Activated T-helper 1 cell treated with anti-CD3 and anti-CD28 coated beads, Interleukin-2, amount 50 U/mL, for 16 hours (primary cell): Measurements from ENCODE around the gene CNGA1.
A peak's percentile ranks its signal among the peaks of the same experiment; 100 is the strongest.
"Not testable (repeated sequence)": the region's sequence is repeated elsewhere in the genome, so short reads cannot be mapped to it uniquely, and the experiment has no call there.

Experiments used
- DNase-seq, 2 donors: peaks; one replicate each; pipeline ENCODE4 v3.0.0-alpha.2; 2020; ENCODE audit warnings: low read depth in 1 of 2, low spot score in 1 of 2

The CNGA1 gene

DNA sequence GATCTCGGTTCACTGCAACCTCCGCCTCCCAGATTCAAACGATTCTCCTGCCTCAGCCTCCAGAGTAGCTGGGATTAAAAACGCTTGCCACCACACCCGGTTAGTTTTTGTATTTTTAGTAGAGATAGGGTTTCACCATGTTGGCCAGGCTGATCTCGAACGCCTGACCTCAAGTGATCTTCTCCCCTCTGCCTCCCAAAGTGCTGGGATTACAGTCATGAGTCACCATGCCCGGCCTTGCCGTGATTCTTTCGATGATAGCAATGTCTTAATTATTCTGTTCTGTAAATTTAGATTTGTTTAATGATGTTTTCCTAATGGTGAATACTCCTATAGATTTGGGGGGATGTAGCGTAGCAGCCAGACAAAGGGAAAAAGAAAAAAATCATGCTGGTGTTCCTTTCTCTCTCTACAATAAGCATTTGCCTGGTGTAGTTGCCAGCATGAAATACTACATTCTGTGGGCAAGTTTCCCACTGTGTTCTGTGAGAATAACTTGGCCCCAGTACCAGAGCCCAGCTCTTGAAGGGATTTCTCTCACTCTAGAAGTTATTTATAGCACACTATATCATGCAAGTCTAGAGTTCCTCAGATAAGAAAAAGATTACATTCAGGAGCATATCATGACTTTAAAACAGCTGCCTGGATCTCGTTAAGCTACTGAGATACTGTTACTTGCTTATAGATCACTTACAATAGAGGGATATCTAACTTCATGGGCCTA, 15.5 kb upstream of the CNGA1 start:
- DNase-seq, result no peak

DNA sequence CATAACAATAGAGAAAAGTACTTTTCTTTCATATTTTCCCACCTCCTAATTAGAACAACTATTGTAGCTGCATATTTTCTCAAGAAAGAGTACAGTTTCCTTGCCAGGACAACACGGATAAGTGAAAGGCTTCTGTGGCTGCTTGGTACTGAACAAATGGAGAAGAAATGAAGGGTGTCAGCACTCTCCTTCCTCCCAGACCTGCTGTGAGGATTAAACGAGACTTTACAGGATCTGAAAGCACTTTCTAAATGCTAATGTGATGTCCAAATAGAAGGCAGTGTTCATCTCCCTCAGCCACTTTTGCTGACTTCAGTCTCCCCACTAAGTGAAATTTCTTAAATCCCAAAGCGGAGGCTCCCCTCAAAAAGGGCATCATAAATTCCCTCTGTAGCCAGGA, 14.0 kb upstream of the CNGA1 start:
- DNase-seq, result no peak

DNA sequence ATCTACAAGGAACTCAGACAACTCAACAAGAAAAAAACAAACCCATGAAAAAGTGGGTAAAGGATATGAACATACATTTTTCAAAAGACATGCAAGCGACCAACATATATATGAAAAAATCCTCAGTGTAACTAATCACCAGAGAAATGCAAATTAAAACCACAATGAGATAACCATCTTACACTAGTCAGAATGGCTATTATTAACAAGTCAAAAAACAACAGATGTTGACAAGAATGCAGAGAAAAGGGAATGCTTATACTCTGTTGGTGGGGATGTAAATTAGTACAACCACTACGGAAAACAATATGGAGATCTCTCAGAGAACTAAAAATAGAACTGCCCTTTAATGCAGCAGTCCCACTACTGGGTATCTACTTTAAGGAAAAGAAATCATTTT, 12.2 kb upstream of the CNGA1 start:
- DNase-seq, result no peak

DNA sequence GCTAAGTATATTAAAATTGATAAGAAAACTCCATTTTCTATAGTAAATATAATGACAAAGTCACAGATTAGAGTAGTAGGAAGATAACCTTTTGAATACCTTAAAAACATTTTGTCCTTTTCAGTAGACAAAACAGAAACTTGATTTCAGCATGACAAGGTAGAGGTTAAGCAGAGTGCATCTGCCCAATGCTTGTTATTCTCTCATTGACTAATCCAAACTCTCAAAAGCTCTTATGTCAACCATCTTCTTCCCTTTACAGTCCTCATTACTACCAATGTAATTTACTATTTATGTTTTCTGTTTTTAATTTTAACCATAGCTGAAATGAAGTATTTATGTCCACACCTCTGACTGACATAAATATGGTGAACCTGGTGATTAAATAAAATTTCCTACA, 11.2 kb upstream of the CNGA1 start:
- no peak for DNase-seq

DNA sequence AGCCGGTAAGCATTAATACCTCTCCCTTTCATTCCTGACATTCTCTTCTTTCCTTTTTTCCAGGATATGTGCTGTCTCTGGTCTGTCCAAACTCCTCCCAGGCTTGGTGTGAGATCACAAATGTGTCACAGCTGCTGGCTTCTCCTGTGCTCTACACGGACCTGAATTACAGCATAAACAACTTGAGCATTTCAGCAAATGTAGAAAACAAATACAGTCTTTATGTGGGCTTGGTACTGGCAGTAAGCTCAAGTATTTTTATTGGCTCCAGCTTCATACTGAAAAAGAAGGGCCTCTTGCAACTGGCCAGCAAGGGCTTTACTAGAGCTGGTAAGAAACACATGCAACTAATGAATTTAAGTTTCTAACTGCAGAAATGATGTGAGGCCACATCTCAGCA, 8.5 kb upstream of the CNGA1 start:
- no peak for DNase-seq

DNA sequence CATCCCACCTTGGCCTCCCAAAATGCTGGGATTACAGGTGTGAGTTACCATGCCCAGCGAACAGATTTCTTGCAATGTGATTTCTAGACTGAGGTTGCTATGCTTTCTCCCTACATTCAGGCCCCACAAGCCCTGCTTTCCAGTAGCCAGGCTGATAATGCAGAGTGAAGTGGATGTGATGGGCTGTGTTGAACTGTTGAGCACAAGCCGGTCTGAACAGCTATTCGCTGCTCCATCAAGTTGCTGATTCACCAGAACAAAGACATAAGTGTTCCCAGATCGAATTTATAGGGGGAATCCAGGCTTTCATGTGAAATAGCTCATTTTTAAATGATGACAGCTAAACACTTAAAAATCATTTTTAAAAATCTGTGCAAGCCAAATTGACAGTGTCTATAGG, 8.0 kb upstream of the CNGA1 start:
- DNase-seq, result no peak

DNA sequence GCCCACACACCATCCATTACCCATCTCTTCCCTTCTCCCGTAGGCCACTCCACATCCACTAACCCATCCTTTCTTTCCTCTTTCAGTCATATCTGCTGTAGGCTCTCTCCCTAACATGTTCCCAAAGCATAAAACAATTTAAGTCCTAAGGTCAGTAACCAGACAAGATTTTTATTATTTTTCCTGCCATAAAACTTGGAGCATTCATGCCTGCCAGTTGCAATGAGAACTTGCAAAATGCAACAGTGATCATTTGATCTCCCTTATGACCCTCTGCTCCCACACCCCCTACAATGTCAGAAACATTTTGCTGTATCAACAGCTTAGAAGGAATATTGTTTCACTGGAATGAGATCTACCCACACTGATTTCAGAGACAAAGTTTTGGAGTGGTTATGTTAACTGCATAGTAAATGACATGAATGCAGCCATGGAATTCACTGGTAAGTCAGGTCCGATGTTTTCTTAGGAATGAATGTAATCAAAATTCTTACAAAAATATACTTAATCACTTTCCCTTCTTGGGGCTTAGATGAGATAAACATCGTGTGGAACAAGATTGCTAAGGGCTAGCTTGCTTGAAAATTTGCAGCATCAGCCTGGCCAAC, 5.8 kb upstream of the CNGA1 start:
- DNase-seq, result no peak

DNA sequence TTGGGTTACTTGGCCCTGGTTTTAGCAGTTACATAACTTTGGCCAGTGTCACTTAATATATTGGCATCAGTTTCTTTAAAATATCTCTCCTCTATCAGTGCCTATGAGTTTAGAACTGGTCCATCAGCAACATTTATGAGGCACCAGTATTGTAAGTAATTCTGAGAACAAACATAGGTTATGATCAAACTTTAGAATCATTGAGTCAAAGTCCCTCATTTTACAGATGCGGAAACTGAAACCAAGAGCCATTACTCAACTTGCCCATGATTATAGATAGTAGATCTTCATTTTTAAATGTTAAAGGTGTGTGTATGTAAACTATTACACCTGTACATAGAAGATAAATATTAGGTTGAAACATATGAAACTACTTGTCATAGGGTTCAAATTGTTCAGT, 4.6 kb upstream of the CNGA1 start:
- no peak for DNase-seq

DNA sequence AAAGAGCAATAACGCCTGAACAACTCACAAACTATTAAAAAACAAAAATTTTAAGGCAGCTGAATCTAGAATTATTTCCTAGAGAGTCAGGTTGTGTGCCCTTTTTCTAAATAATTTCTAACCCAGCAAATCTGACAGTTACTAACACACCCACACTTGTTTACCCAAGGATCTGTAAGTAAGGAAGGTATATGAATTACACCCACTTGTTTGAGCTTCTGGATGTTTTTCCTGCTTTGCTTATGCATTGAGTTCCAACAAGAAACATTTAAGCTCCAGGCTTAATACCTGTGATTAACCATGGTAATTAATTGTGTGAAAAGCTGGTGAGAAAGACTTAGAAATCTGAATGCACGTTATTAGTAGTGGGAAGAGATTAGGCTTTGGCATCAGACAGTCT, 1.6 kb upstream of the CNGA1 start:
- DNase-seq, result no peak

DNA sequence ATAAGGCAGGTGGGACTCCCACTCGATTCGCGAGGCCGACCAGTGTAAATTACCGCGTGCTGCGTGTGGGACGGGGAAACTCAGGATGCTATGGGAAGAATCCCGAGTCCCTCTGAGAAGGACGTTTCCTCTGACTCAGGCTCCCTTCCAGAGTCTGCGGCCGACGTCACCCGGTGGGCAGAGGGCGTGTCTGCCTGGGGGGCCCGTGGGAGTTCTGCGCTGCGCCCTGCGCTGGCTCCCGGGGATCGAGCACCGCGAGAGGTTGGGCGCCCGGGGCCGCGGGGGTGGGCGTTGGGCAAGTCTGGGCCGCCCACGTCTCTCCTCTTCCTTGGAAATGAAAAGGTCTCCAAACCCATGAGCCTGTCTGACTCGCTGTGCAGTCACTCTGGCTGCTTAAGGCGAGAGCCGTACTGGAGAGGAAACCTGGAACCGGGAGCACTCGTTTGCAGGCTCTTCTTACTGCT, 659 bp upstream of the CNGA1 start:
- DNase-seq, result peak in 1 of 2 donors; percentile 27

DNA sequence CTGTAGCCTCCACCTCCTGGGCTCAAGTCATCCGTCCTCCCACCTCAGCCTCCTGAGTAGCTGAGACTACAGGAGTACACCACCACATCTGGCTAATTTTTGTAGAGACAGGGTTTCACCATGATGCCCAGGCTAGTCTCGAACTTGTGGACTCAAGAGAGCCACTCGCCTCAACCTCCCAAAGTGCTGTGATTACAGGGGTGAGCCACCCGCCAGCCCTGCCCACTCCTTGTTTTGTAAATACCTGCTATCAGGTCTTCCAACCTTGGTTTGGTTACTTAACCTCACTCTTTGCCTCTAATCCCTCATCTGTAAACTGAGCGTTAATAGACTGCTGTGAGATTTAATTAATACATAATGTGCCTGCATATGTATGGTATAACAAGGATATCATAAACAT, 803 bp downstream of the CNGA1 start:
- no peak for DNase-seq

DNA sequence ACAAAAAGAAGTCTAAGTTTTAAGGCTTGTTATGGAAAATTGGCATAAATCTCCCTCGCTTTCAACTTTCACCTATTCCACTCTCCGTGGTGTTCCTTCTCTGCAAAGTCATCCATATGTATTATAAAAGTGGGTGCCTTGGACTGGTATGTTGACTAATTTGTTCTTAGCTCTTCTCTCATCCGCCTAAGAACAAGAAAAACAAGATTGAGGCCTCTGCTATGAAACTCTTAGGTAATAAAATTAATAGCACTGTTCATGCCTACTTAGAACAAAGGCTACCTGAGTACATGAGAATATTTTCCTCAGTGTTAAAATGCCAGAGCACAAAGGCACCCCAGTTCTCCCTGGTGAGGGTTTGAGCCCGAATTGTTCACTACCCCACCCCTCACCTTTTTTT, 1.3 kb downstream of the CNGA1 start:
- no peak for DNase-seq

DNA sequence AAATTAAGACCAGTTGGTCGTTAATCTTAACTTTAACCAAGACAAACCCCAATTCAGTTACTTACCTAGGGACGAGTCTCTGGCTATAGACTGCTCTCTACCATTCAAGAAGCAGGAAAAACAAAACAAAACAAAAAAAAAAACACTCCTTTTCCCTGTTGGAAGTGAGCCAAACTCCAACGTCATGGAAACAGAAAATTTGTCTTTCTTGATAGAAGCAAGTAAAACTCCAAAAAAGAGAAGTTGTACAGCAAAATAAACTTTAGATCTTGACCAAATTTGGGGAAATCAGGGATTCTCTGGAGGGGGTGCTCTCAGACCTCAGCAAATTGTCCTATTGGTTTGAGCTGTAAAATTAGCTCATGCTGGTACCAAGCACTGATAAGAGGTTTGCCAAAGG, 3.7 kb downstream of the CNGA1 start:
- DNase-seq, result no peak

DNA sequence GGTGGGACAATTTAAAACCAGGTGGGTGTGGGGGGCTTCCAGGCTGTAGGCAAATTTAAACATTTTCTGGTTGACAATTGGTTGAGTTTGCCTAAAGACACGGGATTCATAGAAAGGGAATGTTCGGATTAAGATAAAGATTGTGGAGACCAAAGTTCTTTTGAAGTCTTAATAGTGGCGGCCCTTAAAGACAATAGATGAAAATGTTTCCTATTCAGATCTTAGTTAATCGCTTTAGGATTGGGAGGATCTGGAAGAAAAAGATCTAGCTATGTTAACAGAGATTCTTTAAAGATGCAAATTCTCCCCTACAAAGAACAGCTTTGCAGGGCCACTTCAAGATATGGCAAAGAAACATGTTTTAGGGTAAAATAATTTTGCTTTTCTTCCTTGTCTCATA, 4.8 kb downstream of the CNGA1 start:
- DNase-seq, result no peak

DNA sequence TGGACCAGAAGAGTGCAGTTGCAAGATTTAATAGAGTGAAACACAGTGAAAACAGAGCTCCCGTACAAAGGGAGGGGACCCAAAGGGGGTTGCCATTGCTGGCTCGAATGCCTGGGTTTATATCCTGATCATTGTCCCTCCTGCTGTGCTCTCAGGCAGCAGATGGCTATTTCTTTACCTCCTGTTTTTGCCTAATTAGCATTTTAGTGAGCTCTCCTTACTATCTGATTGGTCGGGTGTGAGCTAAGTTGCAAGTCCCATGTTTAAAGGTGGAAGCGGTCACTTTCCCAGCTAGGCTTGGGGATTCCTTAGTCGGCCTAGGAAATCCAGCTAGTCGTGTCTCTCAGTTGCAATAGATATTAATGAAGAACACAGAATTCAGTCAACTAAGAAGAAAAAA, 5.6 kb downstream of the CNGA1 start:
- DNase-seq, result not testable (repeated sequence)

DNA sequence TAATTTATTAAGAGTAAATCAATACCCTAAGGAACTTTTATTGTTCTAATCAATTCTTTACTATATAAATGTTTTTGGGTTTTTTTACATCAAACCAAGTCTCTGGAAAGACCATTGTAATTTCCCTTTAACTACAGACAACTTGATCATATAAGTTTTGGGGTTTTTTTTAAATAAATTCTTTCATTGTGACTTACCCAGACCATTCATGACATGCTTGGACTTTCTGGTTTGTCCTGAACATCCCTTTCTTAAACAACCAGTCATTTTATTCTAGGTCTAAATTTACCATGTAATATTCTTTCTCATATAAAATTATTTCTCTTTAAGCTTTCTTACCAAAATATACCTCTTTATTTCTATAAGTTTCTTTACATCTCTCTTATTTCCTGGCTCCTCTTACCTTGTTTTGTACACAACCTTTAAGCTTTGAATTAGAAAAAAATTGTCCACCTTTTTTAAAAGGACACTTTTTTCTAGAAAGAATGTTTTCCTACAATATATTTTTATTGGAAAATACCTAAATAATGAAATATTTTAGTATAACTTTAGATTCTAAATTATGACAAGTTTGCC, 8.4 kb downstream of the CNGA1 start:
- no peak for DNase-seq

DNA sequence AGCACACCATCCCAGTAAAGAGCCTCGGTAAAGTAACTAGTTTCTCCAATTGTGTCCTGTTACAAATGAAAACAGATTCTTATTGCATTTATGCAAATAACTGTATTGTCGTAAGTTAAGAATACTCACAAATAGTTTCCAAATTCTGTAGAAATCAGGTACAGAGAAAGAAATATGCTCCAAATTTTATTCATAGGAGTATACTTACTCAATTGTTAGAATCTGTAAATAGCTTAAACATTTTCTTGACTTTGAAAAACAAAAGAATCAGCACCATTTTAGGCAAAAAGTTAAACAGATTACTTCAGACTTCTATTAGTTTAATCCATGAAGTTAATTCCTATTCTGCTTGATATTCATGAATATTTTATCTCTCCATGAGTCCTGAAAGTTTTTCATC, 10.7 kb downstream of the CNGA1 start:
- no peak for DNase-seq

DNA sequence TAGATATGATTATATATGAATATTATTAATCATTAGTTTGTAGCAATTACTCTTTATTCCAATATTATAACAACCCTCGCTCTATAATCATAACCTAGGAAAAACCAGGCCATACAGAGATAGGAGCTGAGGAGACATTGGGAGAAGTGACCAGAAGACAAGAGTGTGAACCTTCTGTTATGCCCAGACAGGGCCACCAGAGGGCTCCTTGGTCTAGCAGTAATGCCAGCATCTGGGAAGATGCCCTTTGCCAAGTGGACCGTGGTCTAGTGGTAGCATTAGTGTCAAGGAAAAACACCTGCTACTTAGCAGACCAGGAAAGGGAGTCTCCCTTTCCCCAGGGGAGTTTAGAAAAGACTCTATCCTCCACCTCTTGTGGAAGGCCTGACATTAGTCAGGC, 12.9 kb downstream of the CNGA1 start:
- not testable (repeated sequence) for DNase-seq

DNA sequence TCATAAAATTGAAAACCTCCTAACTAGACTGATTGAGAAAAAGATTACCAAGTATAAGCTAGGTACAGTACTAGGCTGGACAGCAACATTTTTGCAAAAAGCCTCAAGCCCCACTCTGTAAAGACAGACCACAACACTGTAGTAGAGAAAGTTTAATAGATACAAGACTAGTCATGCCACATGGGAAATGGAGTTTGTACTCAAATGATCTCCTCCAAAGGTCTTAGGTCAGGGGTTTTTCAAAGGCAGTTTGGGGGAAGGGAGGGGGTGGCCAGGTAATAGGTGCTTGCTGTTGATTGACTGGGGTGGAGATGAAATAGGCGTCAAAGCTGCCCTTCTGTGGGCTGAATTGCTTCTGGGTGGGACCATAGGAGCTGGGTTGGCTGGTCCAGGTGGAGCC, 14.2 kb downstream of the CNGA1 start:
- no peak for DNase-seq

DNA sequence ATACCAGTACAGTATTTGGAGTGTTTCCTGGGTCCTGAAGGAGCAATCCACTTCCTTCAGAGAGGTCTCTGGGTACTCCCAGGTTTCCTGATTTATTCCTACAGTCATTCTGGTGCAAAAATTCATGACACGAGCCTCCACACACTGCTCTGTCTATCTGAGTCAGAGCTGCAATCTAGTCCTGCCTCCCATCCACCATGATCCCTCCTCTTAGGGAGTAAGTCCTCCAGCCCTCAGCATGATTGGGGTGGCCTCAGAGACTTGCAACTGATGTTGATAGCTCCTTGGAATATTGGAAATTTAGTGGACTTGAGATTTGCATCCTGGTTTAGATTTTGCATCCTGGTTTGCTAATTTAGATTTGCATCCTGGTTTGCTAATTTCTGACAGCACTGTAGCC, 20.5 kb downstream of the CNGA1 start:
- DNase-seq, result no peak

DNA sequence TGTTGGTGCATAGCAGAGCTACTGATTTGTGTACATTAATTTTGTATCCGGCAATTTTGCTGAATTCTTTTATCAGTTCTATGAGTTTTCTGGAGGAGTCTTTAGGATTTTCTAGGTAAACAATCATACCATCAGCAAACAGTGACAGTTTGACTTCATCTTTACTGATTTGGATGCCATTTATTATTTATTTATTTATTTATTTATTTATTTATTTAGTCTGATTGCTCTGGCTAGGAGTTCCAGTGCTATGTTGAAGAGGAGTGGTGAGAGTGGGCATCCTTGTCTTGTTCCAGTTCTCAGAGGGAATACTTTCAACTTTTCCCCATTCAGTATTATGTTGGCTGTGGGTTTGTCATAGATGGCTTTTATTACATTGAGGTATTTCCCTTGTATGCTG, 24.0 kb downstream of the CNGA1 start:
- DNase-seq, result not testable (repeated sequence)

DNA sequence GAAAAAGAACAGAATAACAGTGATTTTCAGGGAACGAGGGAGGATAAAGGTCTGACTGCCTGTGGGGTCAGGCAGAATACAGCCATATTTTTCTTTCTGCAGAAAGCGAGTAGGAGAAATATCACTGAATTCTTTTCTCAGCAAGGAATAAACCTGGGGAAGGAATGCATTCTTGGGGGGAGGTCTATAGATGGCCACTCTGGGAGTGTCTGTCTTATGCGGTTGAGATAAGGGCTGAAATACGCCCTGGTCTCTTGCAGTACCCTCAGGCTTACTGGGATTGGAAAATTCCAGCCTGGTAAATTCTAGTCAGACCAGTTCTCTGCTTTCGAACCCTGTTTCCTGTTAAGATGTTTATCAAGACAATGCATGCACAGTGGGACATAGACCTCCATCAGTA, 26.3 kb downstream of the CNGA1 start:
- no peak for DNase-seq

DNA sequence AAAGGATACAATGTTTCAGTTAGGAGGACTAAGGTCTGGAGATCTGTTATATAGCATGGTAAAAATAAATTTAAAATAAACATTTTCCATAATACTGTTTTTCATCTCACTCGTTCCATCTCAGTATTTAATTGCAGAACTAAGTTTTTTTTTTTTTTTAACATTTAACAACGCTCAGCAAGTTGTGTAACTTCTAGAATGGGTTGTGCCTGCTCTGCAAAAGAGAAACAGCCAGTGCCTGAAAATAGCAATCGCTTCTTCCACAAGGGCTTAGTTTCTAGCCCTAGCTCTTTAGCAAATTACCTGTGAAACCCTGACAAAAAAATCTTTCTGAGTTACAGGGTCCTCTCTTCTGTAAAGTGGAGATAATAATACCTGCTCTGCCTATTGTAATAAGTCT, 41.9 kb downstream of the CNGA1 start:
- DNase-seq, result no peak
